Activated naive CD4-positive, alpha-beta T cell treated with anti-CD3 and anti-CD28 coated beads, Interleukin-2, amount 10 ng/mL, durations not matched to agents 7 days and 5 days (primary cell): ENCODE data around the gene ZNF45.
"Not testable (repeated sequence)": the region's sequence is repeated elsewhere in the genome, so short reads cannot be mapped to it uniquely, and the experiment has no call there.

Experiments
- CTCF ChIA-PET: fragments of 350-600 bp; sonication (Branson Sonifier 250); formaldehyde crosslinking; loops from one replicate; lab custom pipeline; 2021; ENCODE audit warnings: antibody characterized with exemption; lab: Charles Lee
- DNase-seq: peaks from one replicate; pipeline ENCODE4 v3.0.0-alpha.2; 2020
- H3K27ac Mint-ChIP-seq: one replicate; pipeline ENCODE4 v1.8.0; 2021; ENCODE audit warnings: mild to moderate bottlenecking, moderate library complexity, mixed read lengths
- H3K27me3 Mint-ChIP-seq: one replicate; pipeline ENCODE4 v1.8.0; 2021; ENCODE audit warnings: mild to moderate bottlenecking, mixed read lengths
- H3K36me3 Mint-ChIP-seq: one replicate; pipeline ENCODE4 v1.8.0; 2021; ENCODE audit warnings: mixed read lengths
- H3K4me1 Mint-ChIP-seq: one replicate; pipeline ENCODE4 v1.8.0; 2021; ENCODE audit warnings: mixed read lengths
- H3K4me3 Mint-ChIP-seq: one replicate; pipeline ENCODE4 v1.8.0; 2021; ENCODE audit warnings: mild to moderate bottlenecking, moderate library complexity, mixed read lengths
- H3K9me3 Mint-ChIP-seq: one replicate; pipeline ENCODE4 v1.8.0; 2021; ENCODE audit warnings: mixed read lengths

ZNF45 gene

DNA sequence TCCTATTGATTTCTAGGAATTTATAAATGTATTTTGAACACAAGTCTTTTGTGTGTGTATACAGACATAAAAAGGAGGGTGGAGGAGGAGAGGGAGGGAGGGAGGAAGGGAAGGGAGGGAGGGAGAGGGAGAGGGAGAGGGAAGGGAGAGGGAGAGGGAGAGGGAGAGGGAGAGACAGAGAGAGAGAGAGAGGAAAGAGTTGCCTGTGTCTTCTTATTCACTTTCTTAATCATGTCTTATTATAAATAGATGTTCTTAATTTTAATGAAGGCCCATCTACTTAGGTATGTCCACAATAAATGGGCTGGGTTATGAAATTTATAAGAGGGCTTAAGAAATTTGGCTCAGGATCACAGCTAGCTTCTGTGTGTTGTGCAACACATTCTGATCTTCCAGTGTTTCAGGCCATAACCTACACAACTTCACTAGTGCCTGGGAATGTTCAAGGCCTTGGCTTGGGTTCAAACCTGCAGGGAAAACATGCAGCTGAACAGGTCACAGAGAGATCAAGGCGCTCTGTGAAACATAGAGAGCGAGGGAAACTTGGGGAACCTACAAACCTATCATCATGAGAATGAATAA lies 39.3 kb downstream of the ZNF45 start:
- CTCF ChIA-PET: no interaction called here
- peaks cover 3% of the 10 kb centered on the region for H3K4me1 Mint-ChIP-seq
- no peaks in the 10 kb centered on the region for H3K27me3 Mint-ChIP-seq
- H3K4me3 Mint-ChIP-seq: no peak overlapping the region
- peaks cover 10% of the 10 kb centered on the region for H3K36me3 Mint-ChIP-seq
- no peak overlapping the region for H3K27ac Mint-ChIP-seq
- no peak for DNase-seq
- peaks cover 41% of the 10 kb centered on the region for H3K9me3 Mint-ChIP-seq

GRCh38 chr19:43883864-43884263 lies 51.2 kb downstream of the ZNF45 start, which contains the start of gene ZNF404:
TSS of gene ZNF404 (minus strand) at chr19:43883964.
- Mint-ChIP-seq H3K4me3 (no peak within 1 kb of the TSS), H3K27ac (no peak within 1 kb of the TSS), H3K4me1 (no peaks in the 10 kb centered on the region), H3K36me3 (no peaks in the 10 kb centered on the region), H3K9me3 (peaks cover 47% of the 10 kb centered on the region), H3K27me3 (no peaks in the 10 kb centered on the region)
- DNase-seq: no peak
- CTCF ChIA-PET: no interaction called here

DNA sequence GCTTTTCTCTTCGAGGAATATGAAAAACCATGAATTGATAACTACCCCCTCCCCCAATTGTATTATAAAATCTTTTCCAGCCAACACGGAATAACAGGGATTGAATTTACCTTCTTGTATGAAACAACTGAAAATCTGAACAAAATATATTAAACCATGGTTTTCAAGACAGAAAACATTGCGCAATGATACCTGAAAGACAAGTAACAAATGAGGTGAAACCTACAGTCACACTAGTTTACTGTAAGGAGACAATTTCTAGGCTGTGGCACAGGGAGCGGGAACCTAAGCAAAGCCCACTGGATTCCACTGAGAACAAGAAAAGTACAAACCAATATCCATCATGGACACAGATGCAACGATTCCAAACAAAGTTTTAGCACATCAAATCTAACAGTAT lies 54.6 kb downstream of the ZNF45 start:
- DNase-seq: no peak
- no peak overlapping the region for H3K4me3 Mint-ChIP-seq
- no peaks in the 10 kb centered on the region for H3K27me3 Mint-ChIP-seq
- H3K9me3 Mint-ChIP-seq: peaks cover 53% of the 10 kb centered on the region
- peaks cover 1% of the 10 kb centered on the region for H3K36me3 Mint-ChIP-seq
- no peaks in the 10 kb centered on the region for H3K4me1 Mint-ChIP-seq
- no peak overlapping the region for H3K27ac Mint-ChIP-seq
- CTCF ChIA-PET: no interaction called here

DNA sequence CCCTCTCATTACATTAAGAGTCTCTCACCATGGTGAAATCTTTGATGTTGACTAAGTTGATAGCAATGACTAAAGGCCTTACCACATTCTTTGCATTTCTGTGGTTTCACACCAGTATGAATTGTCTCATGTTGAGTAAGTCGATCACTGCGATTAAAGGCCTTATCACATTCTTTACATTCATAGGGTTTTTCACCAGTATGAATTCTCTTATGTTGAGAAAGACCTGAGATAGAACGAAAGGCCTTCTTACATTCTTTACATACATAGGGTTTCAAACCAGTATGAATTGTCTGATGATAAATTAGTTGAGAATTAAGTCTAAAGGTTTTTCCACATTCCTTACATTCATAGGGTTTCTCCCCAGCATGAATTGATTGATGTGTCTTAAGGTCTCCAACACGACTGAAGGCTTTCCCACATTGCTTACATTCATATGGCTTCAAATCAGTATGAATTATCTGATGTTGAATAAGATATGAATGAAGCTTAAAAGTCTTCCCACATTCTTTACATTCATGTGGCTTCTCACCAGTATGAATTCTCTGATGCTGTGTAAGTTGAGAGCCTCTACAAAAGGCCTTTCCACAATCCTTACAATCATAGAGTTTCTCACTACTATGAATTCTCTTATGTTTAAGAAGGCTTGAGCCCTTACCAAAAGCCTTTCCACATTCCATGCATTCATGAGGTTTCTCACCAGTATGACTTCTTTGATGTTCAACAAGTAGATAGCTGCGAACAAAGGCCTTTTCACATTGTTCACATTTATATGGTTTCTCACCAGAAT lies 62.3 kb downstream of the ZNF45 start:
- CTCF ChIA-PET: no interaction called here
- DNase-seq: no peak
- no peak overlapping the region for H3K4me3 Mint-ChIP-seq
- peaks cover 58% of the 10 kb centered on the region for H3K9me3 Mint-ChIP-seq
- H3K36me3 Mint-ChIP-seq: peaks cover 3% of the 10 kb centered on the region
- H3K4me1 Mint-ChIP-seq: no peaks in the 10 kb centered on the region
- H3K27me3 Mint-ChIP-seq: no peaks in the 10 kb centered on the region
- no peak overlapping the region for H3K27ac Mint-ChIP-seq

DNA sequence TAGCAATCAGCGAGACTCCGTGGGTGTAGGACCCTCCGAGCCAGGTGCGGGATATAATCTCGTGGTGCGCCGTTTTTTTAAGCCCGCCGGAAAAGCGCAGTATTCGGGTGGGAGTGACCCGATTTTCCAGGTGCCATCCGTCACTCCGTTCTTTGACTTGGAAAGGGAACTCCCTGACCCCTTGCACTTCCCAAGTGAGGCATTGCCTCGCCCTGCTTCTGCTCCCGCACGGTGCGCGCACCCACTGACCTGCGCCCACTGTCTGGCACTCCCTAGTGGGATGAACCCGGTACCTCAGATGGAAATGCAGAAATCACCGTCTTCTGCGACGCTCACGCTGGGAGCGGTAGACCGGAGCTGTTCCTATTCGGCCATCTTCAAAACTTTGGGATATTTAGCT lies 68.2 kb downstream of the ZNF45 start:
- CTCF ChIA-PET, H3K4me1 Mint-ChIP-seq, H3K27me3 Mint-ChIP-seq, H3K27ac Mint-ChIP-seq, H3K36me3 Mint-ChIP-seq, DNase-seq, H3K4me3 Mint-ChIP-seq: not testable (repeated sequence)
- H3K9me3 Mint-ChIP-seq: peaks cover 29% of the 10 kb centered on the region
